Measurements from ENCODE around the gene RIPOR2.
"Not testable (repeated sequence)": the region's sequence is repeated elsewhere in the genome, so short reads cannot be mapped to it uniquely, and the experiment has no call there.

The RIPOR2 gene

DNA sequence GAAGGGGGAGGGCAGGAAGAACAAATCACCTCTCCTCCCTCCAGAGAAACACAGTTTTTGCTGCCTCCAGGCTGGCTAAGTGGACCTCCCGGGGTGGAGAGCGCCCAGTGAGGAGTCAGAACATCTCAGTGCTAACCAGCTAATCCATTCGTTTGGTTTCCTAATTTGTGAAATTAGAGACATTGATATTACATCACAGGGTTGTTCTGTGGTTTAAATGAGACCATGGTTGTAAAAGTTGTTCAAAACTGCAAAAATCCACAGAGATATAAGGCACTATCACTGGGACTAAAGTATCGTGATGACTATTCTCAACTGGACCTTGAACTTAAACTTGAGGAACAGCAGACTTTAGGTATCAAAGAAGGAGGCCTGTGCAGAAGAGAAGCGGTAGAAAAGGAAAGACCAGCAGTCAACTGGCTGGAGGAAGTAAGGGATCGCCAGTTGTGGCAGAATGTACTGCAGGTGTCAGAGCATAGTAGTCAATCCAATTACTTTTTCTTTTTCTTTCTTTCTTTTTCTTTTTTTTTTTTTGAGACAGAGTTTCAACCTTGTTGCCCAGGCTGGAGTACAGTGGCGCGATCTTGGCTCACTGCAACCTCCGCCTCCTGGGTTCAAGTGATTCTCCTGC lies 33.9 kb downstream of the RIPOR2 start:
- FAIRE-seq: no peak

DNA sequence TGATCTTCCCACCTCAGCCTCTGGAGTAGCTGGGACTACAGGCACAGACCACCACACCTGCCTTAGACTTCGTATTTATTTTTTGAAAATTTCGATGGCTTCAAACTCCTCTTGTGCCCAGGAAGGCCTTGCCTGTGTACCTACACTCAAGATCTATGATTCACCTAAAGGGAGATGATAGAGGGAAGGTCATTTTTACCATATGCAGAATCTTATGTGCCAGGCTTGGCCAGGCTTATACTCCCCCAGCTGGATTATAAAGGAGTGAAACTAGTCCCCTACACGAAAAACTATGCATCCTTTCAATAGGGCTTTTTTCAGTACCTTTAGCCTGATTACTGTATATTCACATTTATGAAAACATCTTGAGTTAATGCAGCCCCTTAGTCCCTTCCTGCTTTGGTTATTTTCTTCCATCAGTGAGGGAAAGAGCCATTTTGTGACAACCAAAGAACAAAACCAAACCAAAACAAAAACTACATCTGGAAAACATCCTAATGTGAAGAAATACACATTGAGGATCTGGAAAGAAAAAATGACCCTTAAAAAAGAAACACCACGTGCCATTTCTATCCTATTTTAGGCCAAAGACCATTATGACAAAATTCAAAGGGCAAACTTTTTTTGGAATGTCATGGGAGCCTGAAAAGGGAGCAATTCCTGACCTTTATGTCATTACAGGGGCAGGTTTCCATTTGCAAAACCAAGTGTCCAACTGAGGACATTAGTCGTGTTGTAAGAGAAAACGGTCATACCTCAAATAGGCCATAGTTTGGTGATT lies 34.7 kb downstream of the RIPOR2 start:
- no peak for FAIRE-seq

DNA sequence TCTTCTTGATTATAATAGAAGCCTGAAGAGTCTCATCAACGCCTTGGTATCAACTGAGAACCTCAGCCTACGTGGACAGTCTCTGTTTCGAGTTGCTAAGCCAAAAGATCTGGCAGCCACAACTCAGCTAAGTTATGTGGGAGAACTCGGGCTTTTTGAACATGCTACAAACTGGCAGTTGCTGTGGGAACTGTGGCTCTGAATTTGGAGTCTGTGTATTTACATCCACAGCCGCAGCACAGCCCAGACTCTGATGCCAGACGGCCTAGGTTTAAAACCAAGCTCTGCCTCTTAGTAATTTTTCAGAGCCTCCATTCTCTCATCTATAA lies 35.8 kb downstream of the RIPOR2 start:
- FAIRE-seq: no peak

DNA sequence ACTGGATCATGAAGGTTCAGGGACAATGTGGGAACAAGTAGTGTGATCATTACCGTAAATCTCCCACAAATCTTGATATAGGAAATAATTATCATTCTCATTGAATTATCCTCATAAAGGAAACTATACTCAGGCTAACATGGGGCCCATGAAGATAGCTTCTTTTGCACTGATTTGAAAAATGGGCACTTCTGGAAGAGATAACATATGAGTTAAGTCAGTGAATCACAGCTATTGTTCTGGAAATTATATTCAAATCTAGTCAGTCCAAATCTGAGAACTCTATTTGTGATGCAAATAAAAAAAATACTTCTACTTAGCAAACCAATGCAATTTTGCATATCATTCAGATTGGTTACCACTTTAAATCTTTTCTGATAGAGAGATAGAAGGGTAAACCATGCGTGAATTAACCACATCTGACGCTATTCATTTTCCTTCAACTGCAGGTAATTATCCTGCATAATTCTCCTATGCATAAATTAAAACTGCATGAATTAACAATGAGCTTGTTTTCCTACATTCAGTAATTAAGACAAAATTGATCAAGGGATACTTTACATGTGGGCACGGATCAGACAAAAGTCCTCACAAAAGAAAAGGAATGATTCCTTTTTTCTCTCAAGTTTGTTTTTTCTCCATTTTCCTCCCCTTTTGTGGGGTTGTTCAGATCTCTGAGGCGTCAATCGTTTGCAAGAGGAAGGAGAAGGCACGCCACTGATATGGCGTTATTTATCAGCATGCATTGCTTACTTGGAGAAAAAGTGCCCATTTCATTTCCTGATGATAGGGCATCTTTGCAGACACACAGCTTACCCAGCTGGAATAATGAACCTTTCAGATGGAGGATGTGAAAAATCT lies 36.4 kb downstream of the RIPOR2 start:
- FAIRE-seq: no peak

DNA sequence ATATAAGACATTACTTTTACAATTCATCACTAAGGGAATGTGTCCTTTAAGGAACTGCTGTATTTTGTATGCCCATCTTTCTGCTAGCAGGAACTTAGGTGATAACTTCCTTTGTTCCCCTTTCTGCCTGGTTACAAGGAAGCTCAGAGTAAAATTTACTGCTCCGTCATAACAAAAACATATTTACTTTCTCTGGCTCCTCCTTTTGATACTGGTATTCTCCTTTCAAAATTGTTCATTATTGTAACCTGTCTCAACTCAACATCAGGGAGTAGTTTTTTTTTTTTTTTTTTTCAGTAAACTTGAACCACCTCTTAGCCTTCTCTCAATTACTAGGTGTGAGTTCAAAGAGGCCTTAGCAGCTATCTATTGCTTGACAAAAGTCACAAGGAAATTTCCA lies 37.1 kb downstream of the RIPOR2 start:
- FAIRE-seq: no peak

DNA sequence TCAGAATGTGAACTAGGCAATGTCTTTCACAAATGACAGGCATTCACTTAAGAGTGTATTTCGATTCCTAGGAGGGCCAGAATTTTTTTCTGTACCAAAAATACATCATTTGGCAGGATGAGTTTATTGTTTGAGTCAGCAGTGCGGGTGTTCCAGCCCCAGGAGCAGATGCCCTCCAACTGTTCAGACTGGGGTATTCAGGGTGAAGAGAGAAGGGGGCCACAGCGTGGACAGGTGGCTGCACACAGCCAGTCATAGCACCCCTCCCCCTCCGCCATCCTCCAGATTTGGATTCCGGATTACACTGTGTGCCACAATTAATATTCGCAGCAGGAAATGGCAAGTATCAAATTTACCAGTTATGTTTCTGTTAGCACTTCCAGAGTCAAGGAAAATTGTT lies 38.6 kb downstream of the RIPOR2 start:
- no peak for FAIRE-seq

DNA sequence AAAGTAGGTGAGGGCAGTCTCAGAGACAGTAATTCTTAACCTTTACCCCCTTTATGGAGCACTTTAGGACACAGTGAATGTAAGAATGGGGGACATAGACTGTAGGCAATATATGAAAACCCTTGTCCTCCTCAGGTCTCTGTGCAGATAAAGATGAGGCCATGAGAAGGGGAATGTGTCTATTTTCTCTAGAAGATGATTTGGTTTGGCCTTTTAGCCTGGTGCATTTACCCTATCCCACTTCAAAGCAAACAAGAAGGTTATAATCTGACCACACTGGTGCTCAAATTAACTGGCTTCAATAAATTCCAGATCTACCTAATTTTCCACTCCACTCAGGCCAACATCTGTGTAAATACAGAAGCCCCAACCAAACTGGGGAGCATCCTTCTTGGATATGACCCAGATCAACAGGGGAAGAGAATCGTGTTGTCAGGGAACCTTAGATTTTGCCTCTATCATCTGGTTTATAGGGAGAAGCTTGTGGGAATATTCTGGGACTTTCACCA lies 42.4 kb downstream of the RIPOR2 start:
- FAIRE-seq: no peak

DNA sequence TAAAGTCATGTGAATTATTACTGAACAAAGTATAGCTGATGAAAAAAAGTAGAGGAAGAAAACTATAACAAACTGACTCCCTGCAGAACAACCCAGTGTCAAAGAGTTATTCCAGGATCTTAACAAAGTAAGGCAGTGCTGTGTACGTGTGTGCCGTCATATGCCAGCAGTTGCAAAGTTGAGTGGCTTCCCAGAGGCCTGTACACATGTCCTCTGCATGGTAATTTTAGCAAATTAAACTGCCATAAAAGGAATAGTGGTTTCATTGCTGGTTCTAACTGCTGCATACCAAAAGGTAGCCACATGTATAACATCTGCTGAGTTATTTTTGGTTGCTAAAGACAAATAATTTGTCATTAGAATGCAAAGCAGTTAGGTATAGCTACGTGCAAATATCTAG lies 44.8 kb downstream of the RIPOR2 start:
- no peak for FAIRE-seq

DNA sequence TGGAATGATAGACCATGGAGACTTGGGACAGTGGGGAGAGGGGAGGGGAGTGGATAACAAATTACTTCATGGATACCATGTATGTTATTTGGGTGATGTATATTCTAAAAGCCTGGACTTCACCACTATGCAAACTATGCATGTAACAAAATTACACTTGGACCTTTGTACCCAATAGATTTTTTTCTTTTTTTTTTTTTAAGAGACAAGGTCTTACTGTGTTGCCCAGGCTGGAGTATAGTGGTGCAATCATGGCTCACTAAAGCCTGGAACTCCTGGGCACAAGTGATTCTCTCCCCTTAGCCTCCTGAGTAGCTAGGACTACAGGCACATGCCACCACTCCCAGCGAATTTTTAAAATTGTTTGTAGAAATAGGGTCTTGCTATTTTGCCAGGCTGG lies 45.3 kb downstream of the RIPOR2 start:
- no peak for FAIRE-seq

DNA sequence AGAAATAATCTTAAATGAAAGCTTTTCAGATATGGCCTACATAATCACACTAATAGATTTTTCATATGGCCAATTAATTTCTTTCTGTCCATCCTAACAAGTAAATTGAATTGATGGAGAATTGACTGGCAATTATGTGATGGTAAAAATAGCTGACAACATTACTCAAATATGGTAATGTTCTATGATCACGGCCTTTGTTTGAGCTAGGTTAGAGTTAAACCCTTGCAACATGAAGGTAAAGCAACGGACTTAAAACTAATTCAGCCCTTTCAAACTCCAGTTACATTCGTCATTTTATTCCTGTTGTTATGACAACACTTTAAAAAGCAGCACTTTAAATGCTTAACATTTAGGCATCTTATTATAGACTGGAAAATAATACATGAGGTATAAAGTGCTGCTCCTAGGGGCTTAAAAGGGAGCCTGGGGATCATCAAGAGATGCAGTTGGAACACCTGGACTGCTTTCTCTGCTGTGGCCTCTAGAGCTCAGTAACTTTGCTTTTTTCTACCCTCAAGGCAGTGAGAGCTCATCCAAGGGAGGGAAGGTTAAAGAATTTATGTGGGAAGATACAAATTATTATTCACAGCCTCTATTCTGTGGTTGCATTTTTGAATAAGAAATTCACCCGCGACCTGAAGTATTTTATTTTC lies 46.9 kb downstream of the RIPOR2 start:
- no peak for FAIRE-seq

DNA sequence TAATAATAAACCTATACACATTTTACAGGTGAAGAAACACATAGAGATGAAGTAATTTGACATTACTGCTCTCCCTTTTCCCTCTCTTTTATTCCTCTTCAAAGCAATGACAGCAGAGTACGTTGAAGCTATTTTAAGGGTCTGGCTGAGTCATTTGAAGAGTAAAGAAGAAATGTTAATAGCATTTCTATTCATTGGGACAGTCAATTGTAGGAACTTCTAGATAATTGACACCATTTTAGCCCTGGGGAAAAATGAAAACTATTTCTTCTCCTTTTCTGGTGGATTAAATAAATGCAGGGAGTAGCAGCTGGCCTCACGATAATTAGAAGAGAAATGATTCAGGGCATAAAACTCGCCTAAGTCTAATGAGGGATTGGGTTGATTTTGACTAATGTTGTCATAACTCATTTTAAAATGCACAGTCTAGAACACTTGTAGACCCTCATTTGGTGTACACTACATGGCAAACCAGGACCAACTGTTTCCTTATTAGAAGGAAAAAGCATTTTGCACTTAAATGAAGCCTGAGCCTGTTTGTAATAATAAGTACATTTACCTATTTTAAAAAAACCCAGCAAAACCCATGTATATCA lies 48.1 kb downstream of the RIPOR2 start:
- FAIRE-seq: no peak

DNA sequence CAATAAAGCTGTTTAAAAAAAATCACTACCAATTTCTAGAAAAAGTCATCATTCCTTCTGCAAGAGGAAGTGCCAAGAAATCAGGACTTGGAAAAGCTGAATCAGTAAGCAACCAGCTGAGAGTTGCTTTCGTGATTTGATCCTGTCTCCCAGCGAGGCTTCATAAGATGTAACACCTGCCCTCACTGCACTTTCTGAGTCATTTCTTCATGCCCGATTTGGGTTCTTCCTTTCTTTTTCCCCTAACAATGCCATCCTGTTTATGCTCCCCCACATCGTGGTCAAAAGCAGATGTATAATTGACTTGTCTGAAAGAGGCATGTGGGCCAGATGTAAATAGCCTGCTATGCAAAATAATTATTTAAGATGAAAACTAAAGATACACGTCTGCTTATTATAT lies 52.1 kb downstream of the RIPOR2 start:
- no peak for FAIRE-seq

DNA sequence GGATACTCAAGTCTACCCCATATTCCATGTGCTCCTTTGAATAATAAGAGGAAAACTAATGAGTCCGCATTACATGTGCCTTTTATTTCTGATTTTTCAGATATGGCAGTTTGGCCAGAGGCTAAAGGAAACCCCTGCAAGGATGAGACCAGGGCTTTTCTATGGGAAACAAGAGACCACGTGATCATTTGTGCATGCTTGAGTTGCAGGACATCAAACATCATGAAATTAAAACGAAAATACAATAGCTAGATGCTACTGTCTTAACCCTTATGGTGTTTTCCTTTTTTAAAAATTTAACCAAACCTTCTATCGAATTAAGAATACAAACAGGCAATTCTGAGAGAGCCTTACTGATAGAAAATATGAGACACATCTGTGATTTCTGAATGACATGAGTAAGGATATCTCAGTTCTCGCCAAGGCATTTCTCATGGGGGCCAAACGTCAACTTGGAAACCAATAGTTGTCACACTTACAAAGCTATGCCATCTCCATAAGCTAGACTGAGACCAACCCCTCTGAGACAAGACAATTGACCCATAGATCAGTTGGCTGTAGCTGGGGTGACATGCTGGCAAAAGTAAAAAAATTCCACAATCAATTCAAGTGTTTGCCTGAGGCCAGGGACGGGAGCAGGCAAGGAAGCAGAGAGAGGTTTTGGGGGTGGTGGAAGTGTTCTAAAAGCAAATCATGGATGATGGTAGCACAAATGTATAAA lies 52.8 kb downstream of the RIPOR2 start:
- FAIRE-seq: no peak

DNA sequence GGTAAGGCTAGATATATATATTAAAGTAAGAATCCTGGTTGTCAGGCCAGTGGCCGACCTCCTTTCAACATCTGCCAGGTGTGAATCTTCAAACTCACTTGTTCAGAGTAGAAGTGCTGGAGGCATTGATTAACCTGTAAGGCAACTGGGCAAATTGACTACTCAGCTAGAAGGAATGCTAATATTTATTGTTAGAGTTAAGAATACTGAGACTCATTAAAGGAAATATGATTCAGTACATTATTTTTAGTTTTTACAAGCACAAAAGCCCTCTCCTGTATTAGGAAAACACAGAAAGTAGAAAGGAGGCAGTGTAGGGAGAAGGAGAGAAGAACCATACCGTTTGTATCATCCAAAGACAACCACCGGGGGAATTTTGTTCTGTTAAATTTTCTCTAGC lies 53.5 kb downstream of the RIPOR2 start:
- FAIRE-seq: no peak

DNA sequence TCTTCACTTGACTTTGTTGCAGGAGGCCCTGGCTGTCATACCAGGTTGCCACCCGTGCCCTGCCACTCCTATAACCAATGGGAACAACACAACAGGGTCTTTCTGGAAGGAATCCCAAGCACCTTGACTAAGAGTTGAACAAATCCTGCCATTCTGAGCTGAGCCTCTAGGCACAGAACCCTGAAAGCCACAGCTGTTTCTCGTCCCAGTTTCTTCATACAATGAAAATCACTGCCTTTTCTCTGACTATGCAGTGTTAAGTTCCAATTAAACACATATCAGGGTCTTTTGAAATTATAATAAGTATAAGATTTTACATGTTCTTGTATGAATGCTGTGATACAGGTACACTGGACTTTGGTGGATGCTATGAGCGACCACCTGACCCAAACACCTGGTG lies 54.4 kb downstream of the RIPOR2 start:
- FAIRE-seq: no peak

DNA sequence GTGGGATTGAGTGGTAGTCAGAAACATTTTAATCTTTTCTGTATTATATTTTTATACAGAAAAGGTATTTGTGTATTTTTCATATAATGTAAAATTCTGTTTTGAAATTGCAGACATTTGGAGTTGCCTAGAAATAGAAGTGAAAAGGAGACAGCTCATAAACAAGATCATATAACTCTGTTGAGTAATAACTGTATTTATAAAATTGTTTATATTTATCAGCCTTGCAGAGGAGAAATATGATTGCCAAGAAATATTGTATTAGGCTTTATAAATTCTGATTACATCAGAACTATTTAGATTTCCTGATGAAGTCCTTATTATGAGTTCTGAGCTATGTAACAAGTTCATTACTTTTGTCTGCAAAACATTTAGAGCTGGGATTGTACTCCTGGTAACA lies 55.3 kb downstream of the RIPOR2 start:
- FAIRE-seq: no peak

DNA sequence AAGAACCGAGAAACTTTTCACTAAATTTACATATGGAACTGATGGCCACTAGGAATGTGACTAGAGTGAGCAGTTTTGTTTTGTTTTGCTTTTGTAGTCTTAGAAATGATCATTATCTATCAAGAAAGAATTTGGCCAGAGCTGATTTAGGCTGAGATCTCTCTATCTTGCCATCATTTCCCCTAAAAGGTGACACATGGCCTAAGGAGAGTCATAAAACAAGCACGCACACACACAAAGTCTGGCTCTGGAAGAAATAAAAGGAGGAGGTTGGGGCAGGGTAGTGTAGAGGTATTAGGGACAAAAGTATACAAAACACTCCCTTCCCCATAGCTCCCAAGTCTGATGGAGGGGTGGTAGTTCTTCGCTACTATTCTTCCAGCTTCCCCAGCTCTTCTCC lies 56.4 kb downstream of the RIPOR2 start:
- FAIRE-seq: no peak

DNA sequence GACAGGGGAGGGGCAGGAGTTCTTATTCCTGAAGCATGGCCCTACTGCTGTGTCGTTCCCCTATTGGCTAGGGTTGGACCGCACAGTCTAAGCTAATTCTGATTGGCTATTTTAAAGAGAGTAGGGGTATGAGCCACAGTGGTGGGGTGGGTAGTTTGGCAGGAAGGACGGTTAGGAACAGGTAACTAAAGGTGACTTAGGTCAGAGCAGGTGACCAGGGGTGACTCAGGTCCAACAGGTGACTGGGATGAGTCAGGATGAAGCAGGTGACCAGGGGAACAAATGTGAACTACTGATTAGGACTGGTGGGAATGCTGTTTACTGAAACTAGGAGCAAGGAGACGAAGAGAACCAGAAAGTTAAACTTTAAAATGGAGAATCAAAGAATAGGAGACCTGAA lies 58.0 kb downstream of the RIPOR2 start:
- FAIRE-seq: not testable (repeated sequence)

DNA sequence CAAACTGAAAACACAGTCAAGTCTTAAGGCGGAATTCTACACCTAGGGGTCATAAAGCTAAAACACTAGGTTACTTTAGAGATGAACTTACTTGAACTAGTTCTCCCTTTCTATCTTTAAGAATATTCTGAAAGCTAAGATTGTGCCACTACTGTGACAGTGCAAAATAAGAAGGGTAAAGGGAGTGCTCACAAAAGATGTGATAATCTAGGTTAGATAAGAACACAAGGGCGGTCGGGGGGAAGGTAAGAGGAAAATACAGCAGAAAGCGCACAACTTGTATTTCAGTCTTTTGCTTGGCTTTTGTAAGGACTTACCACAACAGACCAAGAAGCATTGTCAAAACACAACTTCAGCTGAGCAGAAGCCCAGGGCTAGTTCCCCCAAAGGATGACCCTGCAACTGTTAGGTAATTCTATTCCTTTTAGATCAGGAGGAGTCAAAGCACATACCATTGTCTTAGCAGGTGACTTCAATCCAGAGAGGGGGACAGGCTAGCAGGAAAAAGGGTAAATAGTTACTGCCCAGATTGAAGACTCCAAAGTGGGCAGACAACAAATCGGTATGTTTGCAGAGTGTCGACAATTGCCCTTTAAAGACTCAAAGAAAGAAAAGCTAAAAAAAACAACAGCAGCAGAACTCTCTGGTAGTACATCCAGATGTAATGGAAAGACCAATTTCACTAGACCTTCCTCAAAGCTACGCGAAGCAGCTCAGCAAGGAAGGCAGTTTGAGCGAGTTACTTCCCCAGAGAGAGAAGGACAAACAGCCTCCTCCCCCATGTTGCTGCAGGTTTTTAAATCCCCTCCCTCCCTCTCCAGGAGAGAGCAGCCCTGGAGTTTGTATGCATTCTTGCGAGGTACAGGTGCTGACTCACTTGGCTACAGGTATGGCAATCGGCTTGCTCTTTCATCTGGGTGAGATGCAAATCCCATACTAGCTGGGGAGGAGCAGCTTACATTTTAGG lies 59.0 kb downstream of the RIPOR2 start:
- no peak for FAIRE-seq

DNA sequence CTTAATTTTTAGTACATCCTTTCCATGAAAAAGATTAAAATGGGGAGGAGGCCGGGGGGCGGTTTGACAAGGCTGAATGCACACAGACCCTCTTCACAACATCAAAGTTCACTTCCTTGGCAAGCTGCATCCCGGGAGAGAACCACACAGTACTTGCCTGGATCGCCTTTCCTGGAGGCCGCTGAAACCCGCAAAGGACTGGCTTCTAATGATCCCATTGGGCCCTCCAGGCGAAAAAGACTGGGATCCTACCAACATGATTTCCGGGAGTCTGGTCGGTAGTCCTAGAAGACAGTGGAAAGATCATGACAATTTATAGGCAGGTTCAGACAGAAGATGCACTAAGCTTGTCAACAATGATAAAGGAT lies 60.2 kb downstream of the RIPOR2 start:
- FAIRE-seq: no peak

Measured in A204.1 (cell line).